ENCODE data around the gene RBBP7. TPM values are rescaled to one million over a fixed set of nuclear protein-coding genes. Genes with fewer than 3 reads are reported as not detected.

Gene RBBP7
- total RNA-seq, 1 donor from 2014 or later: 57.9 TPM

DNA sequence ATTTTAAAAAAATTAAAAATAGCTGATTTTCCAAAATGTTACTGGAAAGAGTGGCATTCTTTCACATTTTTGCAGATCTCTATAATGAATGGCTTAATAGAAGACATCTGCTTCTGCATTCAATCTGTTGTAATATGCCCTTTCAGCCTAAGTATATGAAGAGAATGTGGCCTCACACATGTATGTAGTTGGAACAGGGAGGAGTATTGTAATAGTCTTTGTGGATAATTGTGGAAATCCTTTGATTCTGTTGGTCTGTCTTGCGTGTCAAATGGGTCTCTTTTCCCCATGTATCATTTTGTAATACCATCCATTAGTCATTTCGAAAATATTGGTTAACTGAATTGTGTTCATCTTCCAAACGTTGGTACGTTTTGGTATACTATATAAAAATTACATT is 72.3 kb downstream of the RBBP7 start:
- intact Hi-C loops (cut with DNase I): no loop called here
- no peak overlapping the region for H3K4me3 ChIP-seq
- no peak overlapping the region for H3K27ac ChIP-seq
- DNase-seq (ENCODE audit: extremely low spot score in 2 of 2): no peak
- no peaks in the 10 kb centered on the region for H3K27me3 ChIP-seq
- TF ChIP-seq, protein P1, sequence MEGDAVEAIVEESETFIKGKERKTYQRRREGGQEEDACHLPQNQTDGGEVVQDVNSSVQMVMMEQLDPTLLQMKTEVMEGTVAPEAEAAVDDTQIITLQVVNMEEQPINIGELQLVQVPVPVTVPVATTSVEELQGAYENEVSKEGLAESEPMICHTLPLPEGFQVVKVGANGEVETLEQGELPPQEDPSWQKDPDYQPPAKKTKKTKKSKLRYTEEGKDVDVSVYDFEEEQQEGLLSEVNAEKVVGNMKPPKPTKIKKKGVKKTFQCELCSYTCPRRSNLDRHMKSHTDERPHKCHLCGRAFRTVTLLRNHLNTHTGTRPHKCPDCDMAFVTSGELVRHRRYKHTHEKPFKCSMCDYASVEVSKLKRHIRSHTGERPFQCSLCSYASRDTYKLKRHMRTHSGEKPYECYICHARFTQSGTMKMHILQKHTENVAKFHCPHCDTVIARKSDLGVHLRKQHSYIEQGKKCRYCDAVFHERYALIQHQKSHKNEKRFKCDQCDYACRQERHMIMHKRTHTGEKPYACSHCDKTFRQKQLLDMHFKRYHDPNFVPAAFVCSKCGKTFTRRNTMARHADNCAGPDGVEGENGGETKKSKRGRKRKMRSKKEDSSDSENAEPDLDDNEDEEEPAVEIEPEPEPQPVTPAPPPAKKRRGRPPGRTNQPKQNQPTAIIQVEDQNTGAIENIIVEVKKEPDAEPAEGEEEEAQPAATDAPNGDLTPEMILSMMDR (IDR thresholded peaks at IDR 0.05): no peak
- TF ChIP-seq POLR2AphosphoS5 (IDR thresholded peaks at IDR 0.05; ENCODE audit: insufficient read depth in 1 of 2, low read depth in 1 of 2) (no peak), POLR2A (IDR thresholded peaks at IDR 0.05) (no peak)
- no peaks in the 10 kb centered on the region for H3K9me3 ChIP-seq
- H3K36me3 ChIP-seq: peaks cover 0 to 2% of the 10 kb centered on the region in 2 donors
- H3K4me1 ChIP-seq: no peaks in the 10 kb centered on the region

DNA sequence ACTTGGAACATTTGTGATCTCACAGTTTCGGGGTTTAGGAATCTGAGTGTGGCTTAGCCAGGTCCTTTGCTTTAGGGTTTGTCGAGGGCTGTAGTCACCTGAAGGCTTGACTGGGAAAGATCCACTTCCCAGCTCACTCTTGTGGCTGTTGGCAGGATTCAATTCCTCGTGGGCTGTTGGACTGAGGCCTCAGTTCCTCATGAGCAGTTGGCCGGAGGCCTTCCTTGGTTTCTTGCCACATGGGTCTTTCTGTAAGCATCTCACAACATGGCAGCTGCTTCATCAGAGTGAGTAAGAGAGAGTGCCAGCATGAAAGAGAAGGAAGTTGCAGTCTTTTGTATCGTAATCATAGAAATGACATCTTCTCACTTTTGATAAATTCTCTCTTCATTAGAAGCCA is 72.8 kb downstream of the RBBP7 start:
- no peak for DNase-seq (ENCODE audit: extremely low spot score in 2 of 2)
- no peaks in the 10 kb centered on the region for H3K4me1 ChIP-seq
- no peaks in the 10 kb centered on the region for H3K36me3 ChIP-seq
- intact Hi-C loops (cut with DNase I): no loop called here
- H3K9me3 ChIP-seq: no peaks in the 10 kb centered on the region
- TF ChIP-seq, protein P1 (IDR thresholded peaks at IDR 0.05): no peak
- TF ChIP-seq POLR2AphosphoS5 (IDR thresholded peaks at IDR 0.05; ENCODE audit: insufficient read depth in 1 of 2, low read depth in 1 of 2) (no peak), POLR2A (IDR thresholded peaks at IDR 0.05) (no peak)
- H3K4me3 ChIP-seq: no peak overlapping the region
- H3K27ac ChIP-seq: no peak overlapping the region
- H3K27me3 ChIP-seq: no peaks in the 10 kb centered on the region

DNA sequence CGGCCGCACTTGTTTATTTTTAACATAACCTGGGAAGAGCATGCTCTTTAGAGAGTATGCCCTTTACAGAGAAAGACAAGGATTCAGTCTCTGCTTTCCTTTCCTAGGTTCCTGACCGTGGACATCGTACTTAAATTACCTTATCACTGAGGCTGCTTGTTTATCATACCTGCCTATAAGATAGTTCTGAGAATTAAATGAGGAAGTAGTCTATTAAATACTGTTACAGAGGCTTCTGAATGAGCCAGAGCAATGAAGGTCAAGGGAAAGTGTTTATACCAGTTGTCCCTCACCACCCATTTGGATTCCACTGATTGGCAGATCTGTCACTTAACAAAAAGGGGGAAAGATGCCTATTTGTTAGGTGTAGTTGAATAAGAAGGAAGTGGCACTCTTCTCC is 73.9 kb downstream of the RBBP7 start:
- intact Hi-C loops (cut with DNase I): no loop called here
- TF ChIP-seq, protein P1 (IDR thresholded peaks at IDR 0.05): no peak
- no peak for TF ChIP-seq POLR2A (IDR thresholded peaks at IDR 0.05)
- TF ChIP-seq POLR2AphosphoS5 (IDR thresholded peaks at IDR 0.05; ENCODE audit: insufficient read depth in 1 of 2, low read depth in 1 of 2): no peak
- Histone ChIP-seq H3K9me3 (no peaks in the 10 kb centered on the region), H3K4me3 (no peak overlapping the region), H3K27ac (no peak overlapping the region), H3K4me1 (no peaks in the 10 kb centered on the region), H3K27me3 (no peaks in the 10 kb centered on the region), H3K36me3 (no peaks in the 10 kb centered on the region)
- no peak for DNase-seq (ENCODE audit: extremely low spot score in 2 of 2)

Small RNAs within 50 kb of the gene (small RNA-seq; reads per million reads assigned to genes)
- gene RF00019: not detected
- gene RNU4-6P: not detected
- not detected for gene RPL12P49

Other genes starting within 250 kb of the RBBP7 start
- gene S100G, start 220.2 kb downstream of the RBBP7 start, total RNA-seq: not detected
- 20.4 TPM for gene CTPS2, start 157.7 kb downstream of the RBBP7 start, total RNA-seq
- gene SYAP1, start 150.8 kb downstream of the RBBP7 start, total RNA-seq: 16.0 TPM
- gene TXLNG, start 83.9 kb downstream of the RBBP7 start, total RNA-seq: 15.2 TPM
- 10.8 TPM for gene REPS2, start 76.3 kb upstream of the RBBP7 start, total RNA-seq

Data from vagina (tissue), 2 donors.